Measurements from ENCODE around the gene PHLDB1.

The PHLDB1 gene

DNA sequence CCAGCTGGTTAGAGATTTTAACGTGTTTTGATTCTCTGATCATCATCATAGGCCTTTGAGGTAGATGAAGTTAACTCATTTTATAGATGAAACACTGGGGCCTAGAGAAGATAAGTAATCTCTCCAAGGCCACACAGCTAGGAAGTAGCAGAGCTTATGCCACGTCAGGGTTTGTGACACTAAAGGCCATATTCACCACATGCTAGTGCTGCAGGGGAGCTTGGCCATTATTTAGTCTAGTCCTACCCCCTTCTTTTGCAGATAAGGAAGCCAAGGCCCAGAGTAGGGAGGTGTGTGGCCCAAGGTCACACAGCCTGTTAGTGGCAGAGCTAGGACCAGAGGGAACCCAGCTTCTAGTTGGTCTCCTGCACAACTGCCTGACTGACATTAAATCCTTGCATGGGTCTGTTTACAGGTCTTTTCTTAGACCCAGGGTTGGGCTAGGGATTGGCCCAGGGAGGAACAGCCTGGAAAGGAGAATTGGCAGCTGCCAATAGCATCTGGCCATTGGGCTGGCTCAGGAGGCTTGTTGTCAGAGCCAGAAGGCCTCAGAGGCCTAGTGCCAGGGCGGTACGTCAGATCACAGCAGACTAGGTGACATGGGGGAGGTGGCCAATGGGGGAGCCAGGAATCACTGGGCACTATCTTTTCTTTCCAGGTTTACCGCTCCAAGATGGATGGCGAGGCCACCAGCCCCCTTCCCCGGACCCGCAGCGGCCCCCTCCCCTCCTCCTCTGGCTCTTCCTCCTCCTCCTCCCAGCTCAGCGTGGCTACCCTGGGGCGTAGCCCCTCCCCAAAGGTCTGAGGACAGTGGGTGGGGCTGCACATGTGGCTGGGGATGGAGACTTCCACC lies 36.0 kb downstream of the PHLDB1 start:
- FAIRE-seq = no peak

DNA sequence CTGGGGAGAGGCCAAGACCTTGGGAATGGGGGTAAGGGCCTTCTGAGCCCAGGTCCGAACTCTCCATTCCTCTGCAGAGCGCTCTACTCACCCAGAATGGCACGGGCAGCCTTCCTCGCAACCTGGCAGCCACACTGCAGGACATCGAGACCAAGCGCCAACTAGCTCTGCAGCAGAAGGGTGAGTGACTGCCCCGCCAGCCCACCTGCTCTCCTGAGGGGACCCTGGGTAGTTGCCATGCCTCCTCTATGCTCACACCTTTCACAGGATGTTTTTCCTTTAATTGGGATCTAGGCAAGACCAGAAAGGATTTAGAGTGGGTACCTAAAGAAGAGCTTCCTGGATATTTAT lies 36.6 kb downstream of the PHLDB1 start:
- no peak for FAIRE-seq

DNA sequence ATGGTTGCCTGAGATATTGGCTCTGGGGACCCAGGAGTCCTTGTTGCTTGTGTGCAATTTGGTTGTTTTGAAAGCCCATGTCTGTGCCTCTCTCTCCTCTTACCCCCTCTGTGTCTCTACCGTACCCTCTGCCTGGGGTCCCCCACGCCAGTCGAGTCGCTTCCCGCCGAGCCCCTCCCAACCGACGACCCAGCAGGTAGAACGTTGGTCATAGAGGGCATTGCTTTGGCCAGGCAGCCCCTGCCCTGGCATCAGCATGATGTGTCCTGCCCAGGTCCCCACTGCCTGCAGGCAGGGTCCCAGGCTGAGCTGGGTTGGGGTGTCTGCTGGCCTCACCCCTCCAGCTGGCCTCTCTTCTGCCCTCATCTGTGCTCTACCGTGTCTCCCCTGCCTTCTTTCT lies 37.1 kb downstream of the PHLDB1 start:
- FAIRE-seq = no peak

DNA sequence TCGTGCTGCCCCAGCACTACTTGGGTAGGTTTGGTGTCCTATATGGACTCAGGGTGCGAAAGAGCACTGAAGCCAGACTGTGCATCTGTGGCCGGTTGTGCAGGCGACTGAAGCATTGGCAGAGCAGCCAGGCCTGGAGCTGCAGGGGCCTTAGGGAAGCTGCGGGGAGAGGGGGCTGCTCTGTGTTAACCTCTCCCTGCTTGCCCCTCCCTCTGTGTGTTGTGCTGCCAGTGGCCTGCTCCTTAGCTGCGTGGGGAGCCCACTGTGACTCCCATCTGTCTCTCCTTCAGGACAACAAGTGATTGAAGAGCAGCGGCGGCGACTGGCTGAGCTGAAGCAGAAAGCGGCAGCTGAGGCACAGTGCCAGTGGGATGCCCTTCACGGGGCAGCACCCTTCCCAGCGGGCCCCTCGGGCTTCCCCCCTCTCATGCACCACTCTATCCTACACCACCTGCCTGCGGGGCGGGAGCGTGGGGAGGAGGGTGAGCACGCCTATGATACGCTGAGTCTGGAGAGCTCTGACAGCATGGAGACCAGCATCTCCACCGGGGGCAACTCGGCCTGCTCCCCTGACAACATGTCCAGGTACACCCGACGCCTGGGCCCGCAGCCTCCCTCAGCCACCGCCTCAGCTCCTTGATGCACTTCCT lies 37.8 kb downstream of the PHLDB1 start:
- FAIRE-seq = no peak

DNA sequence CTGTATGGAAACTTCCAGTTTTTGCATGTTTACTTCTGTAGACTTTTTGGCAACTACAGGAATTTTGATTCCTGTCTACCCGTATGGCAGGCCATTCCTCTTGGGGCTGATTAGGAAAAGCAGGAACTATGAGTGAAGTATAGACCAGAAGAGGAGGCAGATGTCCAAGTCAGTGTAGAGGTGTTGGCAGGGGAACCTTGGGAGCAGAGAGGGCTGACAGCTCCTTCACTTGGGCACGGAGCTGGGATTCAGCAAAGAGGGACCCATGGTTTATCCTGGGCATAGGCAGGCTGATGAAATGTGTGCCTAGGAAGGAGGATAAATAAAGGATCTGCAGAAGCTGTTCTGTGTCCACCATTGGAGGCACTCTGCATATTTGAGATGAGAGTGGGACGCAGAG lies 39.0 kb downstream of the PHLDB1 start:
- no peak for FAIRE-seq

DNA sequence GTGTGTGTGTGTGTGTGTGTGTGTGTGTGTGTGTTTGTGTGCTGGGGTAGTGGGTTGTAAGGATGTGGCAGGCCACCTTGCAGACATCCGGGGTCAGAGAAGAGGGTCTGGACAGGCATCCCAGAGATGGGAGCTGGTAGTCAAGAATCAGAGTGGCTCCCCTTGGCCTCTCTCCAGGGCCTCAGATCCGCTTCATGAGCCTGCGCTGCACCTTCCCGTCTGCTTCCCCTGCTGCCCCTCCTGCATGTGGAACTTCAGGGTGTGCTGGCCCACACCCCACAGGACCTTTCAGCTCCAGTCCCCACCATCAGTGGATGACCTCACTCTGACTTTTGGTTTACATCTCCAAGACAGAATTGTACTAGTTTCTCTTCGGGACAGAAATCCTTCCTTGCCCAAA lies 40.9 kb downstream of the PHLDB1 start:
- no peak for FAIRE-seq

DNA sequence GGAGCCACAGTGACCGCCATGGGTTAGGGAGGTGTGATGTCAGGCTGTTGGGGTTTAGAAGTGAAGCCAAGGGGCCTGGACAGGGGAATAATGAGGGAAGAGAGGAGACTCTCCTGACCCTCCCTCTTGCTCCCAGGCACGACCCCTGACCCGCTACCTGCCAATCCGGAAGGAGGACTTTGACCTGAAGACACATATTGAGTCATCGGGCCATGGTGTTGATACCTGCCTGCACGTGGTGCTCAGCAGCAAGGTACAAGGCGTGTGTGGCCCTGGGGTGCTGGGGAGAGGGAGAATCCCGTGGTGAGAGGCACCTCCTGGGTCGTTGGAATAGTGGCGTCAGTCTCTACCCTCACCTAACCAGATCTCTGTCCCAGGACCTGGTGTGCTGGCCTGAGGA lies 42.5 kb downstream of the PHLDB1 start:
- no peak for FAIRE-seq

DNA sequence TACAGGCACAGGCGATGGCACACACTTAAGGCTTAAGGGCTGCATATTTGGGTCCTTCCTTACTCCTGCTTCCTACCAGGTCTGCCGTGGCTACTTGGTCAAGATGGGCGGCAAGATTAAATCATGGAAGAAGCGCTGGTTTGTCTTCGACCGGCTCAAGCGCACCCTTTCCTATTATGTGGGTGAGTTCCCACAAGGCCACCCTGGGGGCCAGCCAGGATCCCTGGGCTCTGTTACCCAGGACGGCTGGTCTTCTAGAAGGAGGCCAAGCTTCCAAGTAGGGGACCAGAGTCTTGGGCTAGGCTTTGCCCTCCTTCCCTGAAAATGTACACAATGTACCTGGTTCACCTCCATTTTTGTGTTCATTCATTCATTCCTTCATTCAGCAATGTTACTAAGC lies 43.0 kb downstream of the PHLDB1 start:
- no peak for FAIRE-seq

DNA sequence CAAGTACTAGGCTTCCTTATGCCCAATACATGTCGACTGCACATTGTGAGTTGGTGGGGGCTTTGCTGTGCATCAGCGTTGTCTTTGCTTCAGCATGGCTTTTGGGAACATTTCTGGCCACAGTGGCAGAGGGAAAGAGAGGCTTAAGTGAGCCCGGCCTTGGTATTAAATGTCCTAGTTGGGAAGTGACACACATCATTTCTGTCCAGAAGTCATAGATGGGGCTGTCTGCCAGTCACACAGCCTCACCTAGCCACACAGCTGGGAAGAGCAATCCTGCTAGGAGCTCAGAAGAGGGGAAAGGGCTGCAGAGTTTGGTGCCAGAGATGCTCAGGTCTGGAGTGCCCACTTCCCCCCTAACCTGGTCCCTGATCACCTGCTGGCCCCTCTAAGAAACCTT lies 44.4 kb downstream of the PHLDB1 start:
- no peak for FAIRE-seq

DNA sequence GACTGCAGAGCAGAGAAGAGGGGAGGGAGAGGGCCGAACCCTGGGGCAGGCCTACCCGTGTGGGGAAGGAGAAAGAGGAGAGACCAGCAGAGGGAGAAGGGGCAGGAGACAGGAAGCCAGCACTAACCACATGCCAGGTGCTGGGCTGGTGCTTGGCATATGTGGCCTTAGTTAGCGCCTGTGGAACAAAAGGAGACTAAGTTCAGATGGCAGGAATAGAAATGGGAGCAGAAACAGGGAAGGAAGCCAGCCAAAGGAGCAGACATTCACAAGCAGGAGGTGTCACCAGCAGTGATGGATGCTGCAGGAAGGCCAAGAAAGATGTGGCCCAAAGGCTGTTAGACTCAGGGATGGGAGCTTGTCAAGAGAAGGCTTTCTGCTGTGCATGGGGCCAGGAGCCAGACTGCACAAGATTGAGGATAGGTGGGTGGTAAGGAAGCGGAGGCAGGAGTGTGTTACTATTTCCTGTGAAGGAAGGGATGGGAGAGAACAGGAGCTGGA lies 45.3 kb downstream of the PHLDB1 start:
- no peak for FAIRE-seq

DNA sequence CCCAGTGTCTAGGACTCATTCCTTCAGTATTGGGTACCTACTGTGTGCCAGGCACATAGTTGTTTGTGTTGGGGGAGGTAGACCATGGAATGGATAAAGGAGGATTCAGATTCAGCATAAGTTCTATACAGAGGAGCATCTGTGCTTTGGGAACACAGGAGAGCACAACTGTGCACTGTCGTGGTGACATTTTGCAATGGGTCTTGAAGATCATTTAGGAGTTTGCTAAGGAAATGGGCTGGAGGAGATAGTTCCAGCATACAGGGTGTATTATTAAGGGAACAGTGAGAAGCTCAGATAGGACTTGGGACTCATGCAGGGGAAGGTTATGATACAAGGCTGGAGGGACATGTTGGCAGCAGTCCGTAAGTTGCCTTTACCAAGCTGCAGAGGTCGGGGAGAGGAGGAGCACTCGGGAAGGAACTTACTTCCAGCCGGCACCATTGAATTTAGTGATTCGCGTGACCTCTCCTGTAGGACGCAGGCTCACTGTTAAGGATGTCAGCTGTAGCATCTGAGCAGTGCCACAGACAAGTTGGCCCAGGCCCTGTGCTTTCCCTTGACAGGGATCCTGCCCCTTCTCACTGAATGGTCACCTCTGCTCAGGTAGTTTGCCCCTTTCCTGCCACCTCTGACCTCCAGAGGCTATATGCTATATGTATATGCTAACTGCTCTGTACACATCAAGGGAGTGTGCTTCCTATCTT lies 46.4 kb downstream of the PHLDB1 start:
- no peak for FAIRE-seq

DNA sequence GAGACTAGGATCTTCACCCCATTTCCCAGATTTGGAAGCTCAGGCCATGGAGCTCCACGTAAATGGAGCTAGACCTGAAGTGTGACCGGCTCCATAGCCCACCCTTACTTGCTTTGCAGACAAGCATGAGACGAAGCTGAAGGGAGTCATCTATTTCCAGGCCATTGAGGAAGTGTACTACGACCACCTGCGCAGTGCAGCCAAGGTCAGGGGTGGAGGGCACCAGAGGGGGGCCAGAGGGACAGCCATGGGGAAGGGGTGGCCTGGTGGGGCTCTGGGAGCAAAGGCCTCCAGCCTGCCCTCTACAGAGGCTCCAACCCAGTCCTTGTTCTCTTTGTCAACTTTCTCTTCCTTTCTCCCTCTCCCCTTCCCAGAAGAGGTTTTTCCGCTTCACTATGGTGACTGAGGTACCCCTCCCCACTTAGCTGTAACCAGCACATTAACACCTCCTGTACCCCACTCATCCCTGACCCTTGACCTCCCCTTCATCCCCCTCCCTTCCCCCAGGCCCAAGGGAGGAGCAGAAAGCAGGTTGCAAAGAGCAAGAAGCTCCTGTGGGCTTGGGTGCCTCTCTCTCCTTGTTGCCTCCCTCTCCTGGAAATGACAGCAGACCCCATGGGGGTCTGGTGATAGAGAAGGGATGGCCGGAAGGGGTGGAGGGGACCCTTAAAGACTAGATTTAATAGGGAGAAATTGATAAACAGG lies 48.2 kb downstream of the PHLDB1 start:
- no peak for FAIRE-seq

DNA sequence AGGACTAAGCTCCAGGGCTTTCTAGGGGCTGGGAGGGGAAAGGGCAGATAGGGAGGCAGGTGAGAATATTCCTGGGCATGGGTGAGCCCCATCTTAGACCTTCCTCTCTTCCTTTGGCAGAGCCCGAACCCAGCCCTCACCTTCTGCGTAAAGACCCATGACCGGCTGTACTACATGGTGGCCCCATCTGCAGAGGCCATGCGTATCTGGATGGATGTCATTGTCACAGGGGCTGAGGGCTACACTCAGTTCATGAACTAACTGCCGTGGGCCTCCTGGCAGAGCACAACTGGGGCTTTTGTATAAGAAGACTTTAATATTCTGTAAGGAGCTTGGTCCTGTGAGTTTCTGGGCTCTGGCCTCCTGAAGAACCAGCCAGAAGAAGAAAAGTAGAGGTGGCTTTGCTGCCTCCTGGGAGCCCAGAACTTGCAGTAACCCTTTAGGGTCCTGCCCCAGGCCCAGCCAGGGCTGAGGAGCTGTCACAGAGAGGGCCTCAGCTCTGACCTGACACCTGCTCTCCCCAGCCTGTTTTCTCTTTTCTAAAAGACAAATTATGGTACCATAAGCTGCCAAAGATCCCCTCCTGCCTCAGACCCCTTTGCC lies 49.2 kb downstream of the PHLDB1 start:
- no peak for FAIRE-seq

DNA sequence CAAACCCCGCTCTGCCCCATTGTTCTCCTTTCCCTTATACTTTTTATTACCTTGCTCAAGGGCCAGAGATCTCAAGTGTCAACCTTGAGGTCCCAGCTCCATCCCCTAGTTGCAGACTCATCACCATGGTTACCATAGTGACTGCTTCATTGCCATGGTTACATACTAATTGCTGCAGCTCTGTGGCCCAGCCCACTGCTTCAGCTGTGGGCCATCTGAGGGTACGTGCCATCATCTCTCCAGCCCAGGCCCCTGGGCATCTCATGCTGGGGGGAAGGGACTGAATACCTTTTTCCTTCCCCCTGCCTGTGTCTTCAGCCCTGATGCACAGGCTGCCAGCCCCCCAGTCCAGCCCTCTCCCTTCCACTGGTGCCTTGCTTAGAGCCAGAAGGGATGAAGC lies 49.8 kb downstream of the PHLDB1 start:
- no peak for FAIRE-seq

DNA sequence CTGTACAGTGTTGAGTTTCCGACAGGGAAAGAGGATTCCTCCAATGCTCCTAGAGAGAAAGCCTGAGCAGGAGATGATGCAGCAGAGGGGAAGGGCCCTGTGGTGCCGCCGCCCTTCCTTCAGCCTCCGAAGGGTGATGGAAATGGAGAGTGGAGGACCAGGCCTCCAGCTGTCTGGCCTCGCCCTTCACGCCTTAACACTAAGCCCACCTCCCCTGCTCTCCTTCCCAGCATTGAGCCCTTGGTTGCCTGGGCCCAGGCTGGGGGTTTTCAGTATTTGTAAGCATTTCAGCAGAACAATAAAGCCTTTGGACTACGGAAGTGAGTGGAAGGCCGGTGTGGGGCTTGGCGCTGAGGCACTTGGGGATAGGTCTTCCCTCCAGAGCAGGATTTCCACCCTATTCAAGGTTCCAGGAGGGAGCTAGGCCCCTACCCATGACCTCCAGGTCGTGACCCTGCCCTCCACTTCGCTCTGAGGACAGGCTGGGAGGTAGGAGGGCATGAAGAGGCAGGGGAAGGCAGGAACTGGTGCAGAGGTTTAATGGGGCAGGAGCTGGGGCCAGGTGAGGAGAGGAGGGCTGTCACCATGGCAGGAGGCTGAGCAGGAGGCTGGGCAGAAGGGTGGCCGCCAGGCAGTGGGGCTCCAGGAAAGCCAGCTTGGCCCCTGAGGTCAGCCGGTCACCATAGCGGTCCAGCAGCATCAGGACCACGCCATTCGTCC lies 50.5 kb downstream of the PHLDB1 start:
- no peak for FAIRE-seq

DNA sequence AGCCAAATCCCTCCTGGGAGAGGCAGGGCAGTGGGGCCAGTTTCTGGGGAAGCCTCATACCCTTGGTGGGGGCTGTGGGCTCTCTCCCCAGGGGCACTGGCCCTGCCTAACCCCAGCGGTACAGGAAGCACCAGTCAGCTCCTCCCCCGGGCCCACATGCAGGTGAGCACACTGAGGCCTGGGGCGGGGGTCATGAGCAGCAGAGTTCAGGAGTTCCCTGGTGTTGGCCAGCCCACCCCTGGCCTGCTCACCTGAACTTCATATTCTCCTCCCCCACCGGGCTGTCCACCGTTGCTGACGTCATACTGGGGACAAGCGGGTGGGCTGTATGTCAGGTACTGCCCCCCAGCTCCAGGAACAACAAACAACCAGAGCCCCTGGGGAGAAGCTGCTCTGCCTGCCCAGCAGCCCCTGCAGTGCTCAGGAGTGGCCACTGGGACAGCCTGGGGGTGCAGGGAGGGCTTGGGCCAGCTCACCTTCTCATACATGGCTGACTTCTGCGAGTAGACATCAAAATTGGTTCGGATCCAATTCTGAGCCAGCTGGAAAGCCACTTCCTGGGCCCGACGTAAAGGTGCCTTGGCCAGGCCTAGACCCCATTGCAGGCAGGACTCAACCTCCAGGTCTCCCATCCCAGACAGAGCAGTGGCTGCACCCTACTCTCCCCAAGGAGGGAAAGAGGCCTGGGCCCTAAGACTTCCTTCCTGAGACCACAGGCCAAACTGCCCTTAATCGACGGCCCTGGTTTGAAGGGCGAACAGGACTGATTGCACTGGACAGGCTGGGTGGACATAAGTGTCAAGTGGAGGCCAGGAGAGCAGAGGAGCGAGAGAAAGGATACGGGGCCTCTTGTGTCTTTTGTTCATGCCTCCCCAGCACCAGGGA lies 51.3 kb downstream of the PHLDB1 start:
- FAIRE-seq = no peak

DNA sequence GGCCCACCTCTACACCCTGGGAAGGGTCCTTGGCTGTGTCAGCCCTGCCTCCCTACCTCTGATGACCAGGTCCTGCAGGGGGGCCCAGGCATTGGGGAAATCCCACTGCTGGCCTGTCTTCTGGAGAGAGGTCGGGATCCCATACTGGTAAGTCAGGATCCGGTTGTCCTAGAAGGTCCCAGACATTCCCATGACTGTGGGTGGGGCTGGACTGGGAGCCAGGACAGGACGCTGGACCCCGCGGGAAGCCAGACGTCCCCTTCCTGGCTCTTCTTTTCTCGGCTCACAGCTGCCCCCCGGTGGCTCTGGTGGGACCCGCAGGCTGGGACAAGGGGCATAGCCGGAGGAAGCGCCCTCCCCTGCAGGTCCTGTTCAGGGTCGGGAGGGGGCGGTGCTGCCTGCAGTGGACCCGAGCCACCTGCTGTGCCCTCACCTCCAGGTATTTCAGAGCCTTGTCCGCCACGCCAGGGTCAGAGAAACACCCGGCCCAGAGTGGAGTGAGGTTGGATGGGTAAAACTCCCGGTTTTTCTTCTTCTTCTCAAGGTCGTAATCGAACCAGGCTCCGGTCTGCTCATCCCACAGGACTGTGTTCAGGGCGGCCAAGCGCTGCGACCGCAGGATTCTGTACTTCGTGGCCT lies 52.0 kb downstream of the PHLDB1 start:
- peak; percentile 81 for FAIRE-seq

DNA sequence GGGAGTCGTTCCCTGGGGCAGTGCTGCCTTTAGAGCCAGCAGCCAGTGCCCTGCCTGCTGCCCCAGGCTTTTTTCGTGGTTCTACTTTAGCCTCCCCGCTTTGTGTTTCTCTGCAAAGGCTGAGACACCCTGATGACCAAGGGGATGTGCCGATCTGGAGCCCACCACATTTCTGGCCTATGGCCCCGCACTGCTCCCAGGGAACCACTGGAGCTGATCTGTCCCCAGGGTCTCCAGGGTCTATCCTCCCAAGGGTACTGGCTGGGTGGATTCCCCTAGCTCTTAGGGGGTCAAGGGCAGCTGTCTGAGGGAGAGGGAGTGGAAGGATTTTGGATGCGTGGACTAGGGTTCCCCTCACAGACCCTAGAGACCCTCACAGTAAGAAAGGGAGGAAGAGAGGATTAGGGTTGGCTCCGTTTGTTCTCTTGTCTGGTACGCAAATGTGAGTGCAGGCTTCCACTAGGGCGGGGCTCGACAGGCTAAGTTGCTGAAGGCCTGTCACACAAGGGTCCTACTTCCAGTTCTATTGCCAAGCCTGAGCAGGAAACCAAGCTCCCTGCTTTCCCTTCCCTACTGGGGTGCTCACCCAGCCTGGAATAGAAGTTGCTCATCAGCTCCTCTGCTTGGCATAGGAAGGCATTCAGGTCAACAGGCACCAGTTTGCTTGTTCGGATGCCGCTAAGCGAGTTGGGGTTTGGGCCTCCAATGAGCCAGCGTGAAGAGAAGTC lies 52.7 kb downstream of the PHLDB1 start:
- FAIRE-seq = no peak

DNA sequence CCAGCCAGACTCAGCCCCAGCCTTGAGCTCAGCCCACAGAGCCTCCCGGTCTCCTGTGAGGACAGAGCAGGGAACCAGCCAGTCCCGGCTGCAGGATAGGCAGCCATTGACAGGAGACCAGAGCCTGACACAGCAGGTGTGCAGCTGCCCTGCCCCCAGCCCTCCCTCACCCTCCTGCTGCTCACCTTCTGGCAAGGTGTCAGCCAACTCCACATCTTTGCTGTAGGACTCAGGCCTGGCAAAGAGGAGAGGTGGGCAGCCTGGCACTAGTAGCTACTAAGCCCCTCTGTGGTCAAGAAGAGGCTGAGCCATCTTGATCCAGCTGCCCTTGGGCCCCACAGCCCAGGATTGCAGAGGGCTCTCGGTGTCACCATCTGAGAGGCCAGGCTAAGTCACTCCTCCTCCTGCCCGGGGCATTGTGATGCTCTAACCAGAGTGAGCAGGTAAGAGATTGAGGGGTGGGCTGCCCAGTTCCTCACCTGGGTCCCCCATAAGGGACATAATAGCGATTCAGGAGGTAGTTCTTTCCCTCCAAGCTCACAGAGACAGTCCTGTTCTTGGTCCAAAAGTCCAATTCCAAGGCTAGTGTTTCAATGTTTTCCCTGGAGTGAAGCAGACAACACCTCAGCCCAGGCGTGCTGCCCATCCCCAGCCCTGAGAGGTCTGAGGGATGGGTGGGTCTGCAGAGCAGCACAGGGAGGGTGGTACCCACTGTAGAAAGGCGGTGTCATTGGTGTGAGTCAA lies 53.4 kb downstream of the PHLDB1 start:
- FAIRE-seq = no peak
